HepG2 (cell line): ENCODE measurements around the gene DDX19B. TPM values are rescaled to one million over a fixed set of nuclear protein-coding genes. Genes with fewer than 3 reads are reported as not detected.
A peak's percentile ranks its signal among the peaks of the same experiment; 100 is the strongest.

Experiments used
- DZIP1 ChIP-seq: sonication (generic); formaldehyde crosslinking; IDR thresholded peaks from 2 replicates; pipeline ENCODE4 v1.5.0; 2020; ENCODE audit warnings: mild to moderate bottlenecking, missing genetic modification reagents
- HOXA5 ChIP-seq: sonication (generic); formaldehyde crosslinking; IDR thresholded peaks from 2 replicates; pipeline ENCODE4 v1.4.0; 2020; ENCODE audit warnings: missing genetic modification reagents
- HOXA9 ChIP-seq: sonication (generic); formaldehyde crosslinking; IDR thresholded peaks from 2 replicates; pipeline ENCODE4 v1.8.1; 2022; ENCODE audit warnings: missing genetic modification reagents, mild to moderate bottlenecking, moderate library complexity, borderline replicate concordance
- POLR2AphosphoS5 ChIP-seq: IDR thresholded peaks from 2 replicates; pipeline ENCODE4 v1.6.1; 2012; ENCODE audit warnings: low read depth, low read length
- ZNF280D ChIP-seq: sonication (generic); formaldehyde crosslinking; IDR thresholded peaks from 2 replicates; pipeline ENCODE4 v1.5.1; 2020; ENCODE audit warnings: mild to moderate bottlenecking, missing genetic modification reagents
- ZNF558 ChIP-seq: sonication (generic); formaldehyde crosslinking; IDR thresholded peaks from 2 replicates; pipeline ENCODE4 v1.9.0; 2022; ENCODE audit warnings: mild to moderate bottlenecking, missing genetic modification reagents, borderline replicate concordance
- ZNF589 ChIP-seq: sonication (generic); formaldehyde crosslinking; conservative IDR thresholded peaks from 2 replicates; pipeline ENCODE4 v1.8.0; 2022; ENCODE audit warnings: mild to moderate bottlenecking, moderate library complexity, missing genetic modification reagents
- ZNF619 ChIP-seq: sonication (generic); formaldehyde crosslinking; IDR thresholded peaks from 2 replicates; pipeline ENCODE4 v1.4.0; 2020; ENCODE audit warnings: mild to moderate bottlenecking, missing genetic modification reagents
- ZNF768 ChIP-seq: sonication (generic); formaldehyde crosslinking; IDR thresholded peaks from 2 replicates; pipeline ENCODE4 v1.4.0; 2020; ENCODE audit warnings: missing genetic modification reagents
- polyA plus RNA-seq, 8 experiments: library from polyadenylated mRNA; depleted of rRNA in 3 of 8; stranded (reverse) in 7 of 8; unstranded in 1 of 8; fragments of >200 nt; fragmentation: Illumina TruSeq in 4 of 8; extraction: Trizol in 4 of 8; gene quantifications; 2 replicates each; pipeline versions ENCODE4 v1.2.1 to v1.2.3, GENCODE V29; 2011 to 2016; ENCODE audit warnings: low read depth in 4 of 8, missing spikeins in 1 of 8, mixed read lengths in 1 of 8; ENCODE audit not compliant: insufficient read depth in 1 of 8
- total RNA-seq, 5 experiments: library from RNA; depleted of rRNA; stranded (reverse); fragments of >200 nt; fragmentation: Illumina TruSeq; extraction: Trizol; gene quantifications; 2 replicates each; pipeline ENCODE4 v1.2.3, GENCODE V29; 2016; ENCODE audit warnings: low read depth in 1 of 5
- TF ChIP-seq, protein P1 (sequence below): IDR thresholded peaks from 2 replicates; pipeline ENCODE4 v1.6.1; 2012; ENCODE audit warnings: low read length, improper control_type of control experiment
- TF ChIP-seq, protein P2 (sequence below): IDR thresholded peaks from 2 replicates; pipeline ENCODE4 v1.6.1; 2016
- TF ChIP-seq, protein P3 (sequence below): sonication (generic); formaldehyde crosslinking; IDR thresholded peaks from 2 replicates; pipeline ENCODE4 v1.5.0; 2020; ENCODE audit warnings: missing genetic modification reagents
- TF ChIP-seq, protein P4 (sequence below): sonication (generic); formaldehyde crosslinking; IDR thresholded peaks from 2 replicates; pipeline ENCODE4 v1.5.0; 2020; ENCODE audit warnings: missing genetic modification reagents, mild to moderate bottlenecking, borderline replicate concordance

The DDX19B gene
- total and polyA plus RNA-seq, 2 of the 13 experiments (the other 11 are each of a cell fraction or from before 2014, with no cell fraction given), result 36.2 to 40.0 TPM

GRCh38 chr16:70298988-70299938 is at the start of gene DDX19B (continued):
- TF ChIP-seq, protein P1, sequence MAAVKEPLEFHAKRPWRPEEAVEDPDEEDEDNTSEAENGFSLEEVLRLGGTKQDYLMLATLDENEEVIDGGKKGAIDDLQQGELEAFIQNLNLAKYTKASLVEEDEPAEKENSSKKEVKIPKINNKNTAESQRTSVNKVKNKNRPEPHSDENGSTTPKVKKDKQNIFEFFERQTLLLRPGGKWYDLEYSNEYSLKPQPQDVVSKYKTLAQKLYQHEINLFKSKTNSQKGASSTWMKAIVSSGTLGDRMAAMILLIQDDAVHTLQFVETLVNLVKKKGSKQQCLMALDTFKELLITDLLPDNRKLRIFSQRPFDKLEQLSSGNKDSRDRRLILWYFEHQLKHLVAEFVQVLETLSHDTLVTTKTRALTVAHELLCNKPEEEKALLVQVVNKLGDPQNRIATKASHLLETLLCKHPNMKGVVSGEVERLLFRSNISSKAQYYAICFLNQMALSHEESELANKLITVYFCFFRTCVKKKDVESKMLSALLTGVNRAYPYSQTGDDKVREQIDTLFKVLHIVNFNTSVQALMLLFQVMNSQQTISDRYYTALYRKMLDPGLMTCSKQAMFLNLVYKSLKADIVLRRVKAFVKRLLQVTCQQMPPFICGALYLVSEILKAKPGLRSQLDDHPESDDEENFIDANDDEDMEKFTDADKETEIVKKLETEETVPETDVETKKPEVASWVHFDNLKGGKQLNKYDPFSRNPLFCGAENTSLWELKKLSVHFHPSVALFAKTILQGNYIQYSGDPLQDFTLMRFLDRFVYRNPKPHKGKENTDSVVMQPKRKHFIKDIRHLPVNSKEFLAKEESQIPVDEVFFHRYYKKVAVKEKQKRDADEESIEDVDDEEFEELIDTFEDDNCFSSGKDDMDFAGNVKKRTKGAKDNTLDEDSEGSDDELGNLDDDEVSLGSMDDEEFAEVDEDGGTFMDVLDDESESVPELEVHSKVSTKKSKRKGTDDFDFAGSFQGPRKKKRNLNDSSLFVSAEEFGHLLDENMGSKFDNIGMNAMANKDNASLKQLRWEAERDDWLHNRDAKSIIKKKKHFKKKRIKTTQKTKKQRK, result no peak
- TF ChIP-seq DZIP1 (CRISPR knock-in tag), result peak; percentile 91; the same call in 1 of the 2 replicates
- TF ChIP-seq, protein P2, sequence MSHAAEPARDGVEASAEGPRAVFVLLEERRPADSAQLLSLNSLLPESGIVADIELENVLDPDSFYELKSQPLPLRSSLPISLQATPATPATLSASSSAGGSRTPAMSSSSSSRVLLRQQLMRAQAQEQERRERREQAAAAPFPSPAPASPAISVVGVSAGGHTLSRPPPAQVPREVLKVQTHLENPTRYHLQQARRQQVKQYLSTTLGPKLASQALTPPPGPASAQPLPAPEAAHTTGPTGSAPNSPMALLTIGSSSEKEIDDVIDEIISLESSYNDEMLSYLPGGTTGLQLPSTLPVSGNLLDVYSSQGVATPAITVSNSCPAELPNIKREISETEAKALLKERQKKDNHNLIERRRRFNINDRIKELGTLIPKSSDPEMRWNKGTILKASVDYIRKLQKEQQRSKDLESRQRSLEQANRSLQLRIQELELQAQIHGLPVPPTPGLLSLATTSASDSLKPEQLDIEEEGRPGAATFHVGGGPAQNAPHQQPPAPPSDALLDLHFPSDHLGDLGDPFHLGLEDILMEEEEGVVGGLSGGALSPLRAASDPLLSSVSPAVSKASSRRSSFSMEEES (CRISPR knock-in tag), result peak; percentile 84
- TF ChIP-seq, protein P3, sequence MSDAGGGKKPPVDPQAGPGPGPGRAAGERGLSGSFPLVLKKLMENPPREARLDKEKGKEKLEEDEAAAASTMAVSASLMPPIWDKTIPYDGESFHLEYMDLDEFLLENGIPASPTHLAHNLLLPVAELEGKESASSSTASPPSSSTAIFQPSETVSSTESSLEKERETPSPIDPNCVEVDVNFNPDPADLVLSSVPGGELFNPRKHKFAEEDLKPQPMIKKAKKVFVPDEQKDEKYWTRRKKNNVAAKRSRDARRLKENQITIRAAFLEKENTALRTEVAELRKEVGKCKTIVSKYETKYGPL (CRISPR knock-in tag), result peak; percentile 96; the same call in 1 of the 2 replicates
- peak; percentile 85 for TF ChIP-seq ZNF768 (CRISPR knock-in tag)
- TF ChIP-seq ZNF589 (CRISPR knock-in tag), result peak; percentile 93
- peak; percentile 83 for TF ChIP-seq ZNF280D (CRISPR knock-in tag)
- TF ChIP-seq, protein P4, sequence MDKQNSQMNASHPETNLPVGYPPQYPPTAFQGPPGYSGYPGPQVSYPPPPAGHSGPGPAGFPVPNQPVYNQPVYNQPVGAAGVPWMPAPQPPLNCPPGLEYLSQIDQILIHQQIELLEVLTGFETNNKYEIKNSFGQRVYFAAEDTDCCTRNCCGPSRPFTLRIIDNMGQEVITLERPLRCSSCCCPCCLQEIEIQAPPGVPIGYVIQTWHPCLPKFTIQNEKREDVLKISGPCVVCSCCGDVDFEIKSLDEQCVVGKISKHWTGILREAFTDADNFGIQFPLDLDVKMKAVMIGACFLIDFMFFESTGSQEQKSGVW, result no peak
- TF ChIP-seq POLR2AphosphoS5, result peak; percentile 95
- TF ChIP-seq ZNF619 (CRISPR knock-in tag), result peak; percentile 92
- TF ChIP-seq HOXA9, result 0 out of 2 replicates have a peak, but pooled peaks have one; percentile 45
- no peak; the same call in 1 of the 2 replicates for TF ChIP-seq HOXA5 (CRISPR knock-in tag)
- TF ChIP-seq ZNF558 (CRISPR knock-in tag), result peak; percentile 90; the same call in 1 of the 2 replicates
